Endothelial cell of umbilical vein (primary cell): ENCODE measurements around the gene FBLN7. TPM values are rescaled to one million over a fixed set of nuclear protein-coding genes. Genes with fewer than 3 reads are reported as not detected.
"Not testable (repeated sequence)": the region's sequence is repeated elsewhere in the genome, so short reads cannot be mapped to it uniquely, and the experiment has no call there.

Experiments
- BruUV-seq: library from RNA; stranded (reverse); fragments of 400-500 nt; replicated peaks from 2 replicates; lab custom pipeline; 2021; lab: Mats Ljungman, UMichigan
- CTCF ChIA-PET: fragments of 300-600, 350-600 bp; sonication (Branson Sonifier 250); formaldehyde crosslinking; loops from one replicate; lab custom pipeline; 2021; ENCODE audit warnings: antibody characterized with exemption, inconsistent platforms; lab: Charles Lee
- POLR2A ChIA-PET: fragments of 300-600, 350-600 bp; sonication (Branson Sonifier 250); formaldehyde crosslinking; loops from one replicate; lab custom pipeline; 2021; ENCODE audit warnings: antibody characterized with exemption, inconsistent platforms; lab: Charles Lee
- DNase-seq: peaks from one replicate; pipeline ENCODE4 v3.0.0-alpha.2; 2011; ENCODE audit warnings: low read depth, low spot score
- FAIRE-seq: peaks from 2 replicates; lab custom pipeline; 2011; peaks lifted over from hg19 to GRCh38; lab: Jason Lieb, UNC
- H2AFZ ChIP-seq: 2 replicates; pipeline ENCODE4 v1.6.0; 2012; ENCODE audit warnings: low read depth, low read length, control low read depth, inconsistent platforms
- H3K27ac ChIP-seq: 2 replicates; pipeline ENCODE4 v1.5.1; 2011; ENCODE audit warnings: low read depth, mild to moderate bottlenecking, control low read depth, low read length, moderate library complexity; ENCODE audit not compliant: insufficient read depth
- H3K27me3 ChIP-seq, 2 experiments: 2 replicates each; pipeline versions ENCODE4 v1.6.0 to v1.6.1; 2011; ENCODE audit warnings: low read length in 2 of 2, mixed read lengths in 1 of 2; ENCODE audit not compliant: control insufficient read depth in 2 of 2, insufficient read depth in 2 of 2
- H3K36me3 ChIP-seq, 2 experiments: 2 replicates in 1 of 2; 3 replicates in 1 of 2; pipeline ENCODE4 v1.5.1; 2011; ENCODE audit warnings: low read length in 2 of 2, mild to moderate bottlenecking in 1 of 2, moderate library complexity in 1 of 2; ENCODE audit not compliant: control insufficient read depth in 2 of 2, insufficient read depth in 2 of 2; ENCODE audit errors: extremely low read depth in 1 of 2
- H3K4me1 ChIP-seq: 3 replicates; pipeline ENCODE4 v1.5.1; 2011; ENCODE audit warnings: mild to moderate bottlenecking, low read length; ENCODE audit not compliant: control insufficient read depth, insufficient read depth; ENCODE audit errors: extremely low read depth
- H3K4me2 ChIP-seq: 2 replicates; pipeline ENCODE4 v1.6.1; 2011; ENCODE audit warnings: low read length, control low read depth, mixed read lengths; ENCODE audit not compliant: insufficient read depth
- H3K4me3 ChIP-seq, 3 experiments: fragments of 200-600 bp in 1 of 3; sonication (generic), shearing (Covaris generic) in 1 of 3; replicated peaks in 1 of 3; 2 replicates each; pipeline ENCODE4 v1.5.1; 2011 to 2016; ENCODE audit warnings: control low read depth in 3 of 3, low read length in 3 of 3, mild to moderate bottlenecking in 2 of 3, inconsistent platforms in 1 of 3, low read depth in 1 of 3, moderate library complexity in 1 of 3; ENCODE audit not compliant: insufficient read depth in 1 of 3
- H3K79me2 ChIP-seq: 2 replicates; pipeline ENCODE4 v1.6.0; 2012; ENCODE audit warnings: low read length, inconsistent platforms; ENCODE audit not compliant: control insufficient read depth, insufficient read depth
- H3K9ac ChIP-seq: replicated peaks from 2 replicates; pipeline ENCODE3; 2011; ENCODE audit warnings: low read length, control low read depth; ENCODE audit not compliant: insufficient read depth; ENCODE audit errors: extremely low read depth
- H3K9me1 ChIP-seq: replicated peaks from 3 replicates; pipeline ENCODE4 v1.6.0; 2011; ENCODE audit warnings: mild to moderate bottlenecking, low read length; ENCODE audit not compliant: control insufficient read depth, insufficient read depth; ENCODE audit errors: extremely low read depth
- H3K9me3 ChIP-seq: replicated peaks from 2 replicates; pipeline ENCODE4 v1.5.1; 2012; ENCODE audit warnings: low read length, inconsistent platforms; ENCODE audit not compliant: control insufficient read depth, insufficient read depth
- H4K20me1 ChIP-seq: replicated peaks from 2 replicates; pipeline ENCODE3; 2011; ENCODE audit warnings: mild to moderate bottlenecking, low read length; ENCODE audit not compliant: control insufficient read depth, insufficient read depth; ENCODE audit errors: extremely low read depth
- CTCF ChIP-seq, 2 donors: IDR thresholded peaks; 1 replicate in 1 of 2; 2 replicates in 1 of 2; pipeline ENCODE4 v1.5.1; 2011; ENCODE audit warnings: low read length in 2 of 2, mild to moderate bottlenecking in 2 of 2, moderate library complexity in 2 of 2, control low read depth in 1 of 2, inconsistent platforms in 1 of 2, low read depth in 1 of 2; ENCODE audit not compliant: insufficient read depth in 1 of 2; ENCODE audit errors: extremely low read depth in 1 of 2
- EZH2 ChIP-seq: IDR thresholded peaks from 2 replicates; pipeline ENCODE4 v1.6.1; 2012; ENCODE audit warnings: borderline replicate concordance, low read depth, mild to moderate bottlenecking, moderate library complexity, low read length, inconsistent platforms; ENCODE audit not compliant: severe bottlenecking
- FOS ChIP-seq: IDR thresholded peaks from 2 replicates; pipeline ENCODE4 v1.6.1; 2011; ENCODE audit warnings: mild to moderate bottlenecking, low read length, moderate library complexity, borderline replicate concordance; ENCODE audit not compliant: insufficient read depth
- GATA2 ChIP-seq: IDR thresholded peaks from 2 replicates; pipeline ENCODE4 v1.7.0; 2011; ENCODE audit warnings: low read depth, mild to moderate bottlenecking, moderate library complexity, mixed read lengths, low read length; ENCODE audit not compliant: insufficient read length, insufficient read depth
- JUN ChIP-seq: IDR thresholded peaks from 2 replicates; pipeline ENCODE4 v1.6.1; 2011; ENCODE audit warnings: borderline replicate concordance, low read depth; ENCODE audit not compliant: insufficient read length, insufficient read depth
- MAX ChIP-seq: IDR thresholded peaks from 2 replicates; pipeline ENCODE4 v1.6.1; 2011; ENCODE audit not compliant: insufficient read depth, insufficient read length
- MYC ChIP-seq: IDR thresholded peaks from one replicate; pipeline ENCODE4 v1.6.1; 2011; ENCODE audit warnings: mild to moderate bottlenecking, low read depth, low read length
- POLR2A ChIP-seq: IDR thresholded peaks from 2 replicates; pipeline ENCODE4 v1.6.1; 2012; ENCODE audit warnings: low read depth, mild to moderate bottlenecking, control low read depth, low read length
- POLR2AphosphoS5 ChIP-seq: IDR thresholded peaks from 2 replicates; pipeline ENCODE4 v1.6.1; 2012; ENCODE audit warnings: low read depth, mild to moderate bottlenecking, control low read depth, low read length, moderate library complexity; ENCODE audit not compliant: insufficient read depth
- dilution Hi-C: fragments of 300-500 bp; cut with MboI; formaldehyde crosslinking; loops from one replicate; pipeline ENCODE4 v1.15.0; 2019; ENCODE audit warnings: low sequenced_read_pairs; ENCODE audit not compliant: extremely low pct_ligation_motif_present
- intact Hi-C: fragments of 100-400 bp; cut with micrococcal nuclease; formaldehyde crosslinking; loops from one replicate; pipeline ENCODE4 v1.10.0; 2022
- polyA plus RNA-seq, 4 experiments: library from polyadenylated mRNA; depleted of rRNA in 3 of 4; stranded (reverse) in 3 of 4; unstranded in 1 of 4; fragments of >200 nt; gene quantifications; 2 replicates each; pipeline versions ENCODE4 v1.2.1 to v1.2.3, GENCODE V29; 2011 to 2012; ENCODE audit warnings: missing spikeins in 1 of 4
- total RNA-seq: library from RNA; stranded (reverse); gene quantifications from 2 replicates; pipeline ENCODE4 v1.2.3, GENCODE V29; 2021

FBLN7 gene
- total and polyA plus RNA-seq, 2 donors (not counting 3 experiments of a cell fraction or from before 2014, with no cell fraction given), result 3.1 to 3.3 TPM

GRCh38 chr2:112139661-112140204 lies 1.5 kb downstream of the FBLN7 start:
- H3K79me2 ChIP-seq, CTCF ChIA-PET, FAIRE-seq, BruUV-seq, DNase-seq, H3K9me3 ChIP-seq, H3K4me2 ChIP-seq, POLR2A ChIA-PET, H3K4me1 ChIP-seq, H3K9me1 ChIP-seq, H3K9ac ChIP-seq, H3K27ac ChIP-seq, H3K27me3 ChIP-seq, H3K36me3 ChIP-seq, H2AFZ ChIP-seq, dilution Hi-C loops, H4K20me1 ChIP-seq: not testable (repeated sequence)
- peak overlapping the region in 1 of 3 experiments; percentile 9 for H3K4me3 ChIP-seq
- intact Hi-C loops, result loop anchor here (5.0 kb wide), 1 partner anchor 118 kb away; the partner anchor contains the start of gene ZC3H8

GRCh38 chr2:112140205-112140802 lies 2.1 kb downstream of the FBLN7 start:
- H3K9ac ChIP-seq, result no peak overlapping the region
- FAIRE-seq, result no peak
- peaks cover 9% of the 10 kb centered on the region for H3K4me1 ChIP-seq
- DNase-seq, result no peak
- H3K27me3 ChIP-seq, result no peaks in the 10 kb centered on the region
- no peak overlapping the region for H3K4me2 ChIP-seq
- BruUV-seq, result no TSS peak
- TF ChIP-seq FOS (no peak), EZH2 (no peak), MAX (no peak), POLR2A (no peak), GATA2 (no peak), CTCF (IDR thresholded peaks at IDR 0.05; ENCODE audit: extremely low read depth in 1 of 2, insufficient read depth in 1 of 2, low read depth in 1 of 2, low read length in 2 of 2) (no peak), JUN (no peak), MYC (no peak), POLR2AphosphoS5 (no peak)
- H3K36me3 ChIP-seq, result no peaks in the 10 kb centered on the region
- H3K79me2 ChIP-seq, result no peaks in the 10 kb centered on the region
- peak overlapping the region in 1 of 3 experiments; percentile 9 for H3K4me3 ChIP-seq
- dilution Hi-C loops (no loop called here), intact Hi-C loops (no loop called here)
- no peak overlapping the region for H2AFZ ChIP-seq
- H3K27ac ChIP-seq, result no peak overlapping the region
- no peaks in the 10 kb centered on the region for H3K9me3 ChIP-seq
- ChIA-PET POLR2A (no interaction called here), CTCF (no interaction called here)
- H4K20me1 ChIP-seq, result no peaks in the 10 kb centered on the region
- H3K9me1 ChIP-seq, result no peaks in the 10 kb centered on the region
